AG20443 (cell line): ENCODE data around the gene LTBR.
"Not testable (repeated sequence)": the region's sequence is repeated elsewhere in the genome, so short reads cannot be mapped to it uniquely, and the experiment has no call there.

ENCODE experiments used
- DNase-seq: peaks from one replicate; pipeline ENCODE4 v3.0.0; 2012; ENCODE audit warnings: low spot score, mixed read lengths

Gene LTBR

DNA sequence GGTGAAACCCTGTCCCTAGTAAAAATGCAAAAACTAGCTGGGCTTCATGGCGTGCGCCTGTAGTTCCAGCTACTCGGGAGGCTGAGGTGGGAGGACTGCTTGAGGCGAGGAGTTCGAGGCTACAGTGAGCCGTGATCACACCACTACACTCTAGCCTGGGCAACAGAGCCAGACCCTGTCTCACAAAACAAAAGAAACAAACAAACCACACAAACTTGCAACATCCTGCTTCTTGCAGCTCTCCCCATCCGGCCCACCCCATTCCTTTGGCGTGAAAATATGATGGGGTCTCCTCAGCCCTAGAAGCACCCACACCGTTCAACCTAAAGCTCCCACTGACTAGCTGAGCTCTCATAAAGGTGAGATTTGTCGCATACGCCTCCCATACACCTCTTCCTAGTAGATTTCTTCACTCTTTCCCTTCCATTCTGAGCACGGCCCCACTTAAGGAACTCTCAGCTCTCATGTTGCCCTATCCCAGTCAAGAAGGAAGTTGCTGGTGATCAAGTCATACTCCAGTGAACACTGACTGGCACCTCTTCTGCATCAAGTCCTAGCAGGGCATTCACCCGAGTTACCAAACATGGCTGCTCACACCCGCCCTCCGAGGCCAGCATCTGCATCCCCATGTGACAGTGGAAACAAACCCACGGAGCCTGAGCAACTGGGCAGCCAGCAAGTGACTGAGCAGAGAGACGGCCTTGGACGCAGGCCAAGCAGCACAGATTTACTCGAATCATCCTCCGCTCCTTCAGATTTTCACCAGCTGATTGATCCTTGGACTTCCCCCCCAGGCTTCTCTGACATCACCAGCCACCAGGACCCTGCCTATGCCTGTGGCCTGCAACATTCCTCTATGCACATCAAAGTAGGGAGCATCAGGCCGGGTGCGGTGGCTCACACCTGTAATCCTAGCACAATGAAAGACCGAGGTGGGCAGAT, 41.9 kb downstream of the LTBR start:
- no peak for DNase-seq

- no peak for DNase-seq
Measured at GRCh38 chr12:6426882-6427671, 43.1 kb downstream of the LTBR start.

DNA sequence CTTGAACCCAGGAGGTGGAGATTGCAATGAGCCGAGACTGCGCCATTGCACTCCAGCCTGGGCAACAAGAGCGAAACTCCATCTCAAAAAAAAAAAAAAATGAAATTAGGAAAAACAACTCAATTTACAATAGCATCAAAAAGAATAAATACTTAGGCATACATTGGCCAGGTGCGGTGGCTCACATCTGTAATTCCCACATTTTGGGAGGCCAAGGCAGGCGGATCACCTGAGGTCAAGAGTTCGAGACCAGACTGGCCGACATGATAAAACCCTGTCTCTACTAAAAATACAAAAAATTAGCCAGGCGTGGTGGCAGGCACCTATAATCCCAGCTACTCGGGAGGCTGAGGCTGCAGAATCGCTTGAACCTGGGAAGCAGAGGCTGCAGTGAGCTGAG, 43.8 kb downstream of the LTBR start:
- not testable (repeated sequence) for DNase-seq

DNA sequence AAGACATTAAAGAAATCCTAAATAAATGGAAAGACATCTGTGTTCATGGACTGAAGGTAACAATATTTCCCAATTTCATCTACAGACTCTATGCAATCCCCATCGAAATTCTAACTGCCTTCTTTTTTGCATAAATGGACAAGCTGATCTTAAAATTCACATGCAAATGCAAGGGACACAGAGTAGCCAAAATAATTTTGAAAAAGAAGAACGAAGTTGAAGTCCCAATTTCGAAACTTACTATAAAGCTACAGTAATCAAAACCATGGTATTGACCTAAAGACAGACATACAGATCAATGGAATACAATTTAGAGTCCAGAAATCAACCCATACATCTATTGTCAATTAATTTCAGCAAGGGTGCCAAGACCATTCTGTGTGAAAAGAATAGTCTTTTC, 44.4 kb downstream of the LTBR start:
- no peak for DNase-seq

DNA sequence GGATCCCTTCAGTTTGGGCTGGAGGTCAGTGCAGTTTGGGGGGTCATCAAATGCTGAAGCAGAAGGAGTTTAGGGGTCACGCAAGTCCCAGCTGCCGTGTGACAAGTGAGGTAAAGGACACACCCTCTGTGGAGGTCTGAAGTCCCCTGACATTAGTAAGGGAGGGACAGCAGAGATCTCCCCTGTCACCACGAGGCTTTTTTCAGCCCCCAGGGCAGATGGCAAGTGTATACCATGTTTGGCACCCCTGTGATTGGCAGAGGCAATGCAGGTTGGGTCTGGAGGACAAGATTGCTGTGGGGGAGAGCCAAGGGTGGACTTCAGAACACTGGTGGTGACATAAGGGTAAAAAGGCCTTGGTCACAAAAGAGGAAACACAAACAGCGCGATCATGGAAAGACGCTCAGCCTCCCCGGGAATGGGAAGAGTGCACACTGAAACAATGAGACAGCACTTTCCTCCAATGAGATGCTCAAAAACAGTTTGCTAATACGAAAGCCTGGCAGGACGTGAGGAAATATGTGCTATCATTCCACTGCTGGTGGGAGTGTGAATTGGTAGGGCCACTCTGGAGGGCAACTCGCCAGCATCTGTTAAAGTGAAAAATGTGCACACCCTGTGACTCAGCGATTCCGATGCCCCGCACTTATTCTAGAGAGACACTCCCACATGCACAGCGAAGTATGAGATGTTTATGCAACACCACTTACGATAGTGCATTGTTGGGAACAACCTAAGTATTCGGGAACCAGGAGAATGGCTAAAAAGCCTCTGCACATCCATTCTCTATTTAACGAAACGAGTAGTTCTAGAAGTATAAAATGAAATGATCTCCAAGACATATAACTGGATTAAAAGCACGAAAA, 46.4 kb downstream of the LTBR start:
- DNase-seq = peak; percentile 95

GRCh38 chr12:6432991-6433390, 49.0 kb downstream of the LTBR start:
- DNase-seq = no peak

GRCh38 chr12:6434205-6435140, 50.5 kb downstream of the LTBR start:
- no peak for DNase-seq

- no peak for DNase-seq
Measured at GRCh38 chr12:6435961-6436715, 52.2 kb downstream of the LTBR start.

GRCh38 chr12:6437586-6437985, 53.6 kb downstream of the LTBR start:
- no peak for DNase-seq

DNA sequence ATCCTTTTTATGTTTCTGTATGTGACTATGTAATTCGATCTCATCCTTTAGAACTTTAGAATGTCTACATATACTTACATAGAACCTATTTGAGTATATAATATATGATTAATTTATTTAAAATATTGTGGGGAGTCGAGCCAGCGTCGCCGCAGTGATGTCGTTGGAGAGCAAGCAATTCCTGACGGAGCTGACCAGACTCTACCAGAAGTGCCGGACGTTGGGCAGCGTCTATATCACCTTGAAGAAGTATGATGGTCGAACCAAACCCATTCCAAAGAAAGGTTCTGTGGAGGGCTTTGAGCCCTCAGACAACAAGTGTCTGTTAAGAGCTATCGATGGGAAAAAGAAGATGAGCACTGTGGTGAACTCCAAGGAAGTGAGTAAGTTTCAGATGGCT, 54.4 kb downstream of the LTBR start:
- DNase-seq = no peak

DNA sequence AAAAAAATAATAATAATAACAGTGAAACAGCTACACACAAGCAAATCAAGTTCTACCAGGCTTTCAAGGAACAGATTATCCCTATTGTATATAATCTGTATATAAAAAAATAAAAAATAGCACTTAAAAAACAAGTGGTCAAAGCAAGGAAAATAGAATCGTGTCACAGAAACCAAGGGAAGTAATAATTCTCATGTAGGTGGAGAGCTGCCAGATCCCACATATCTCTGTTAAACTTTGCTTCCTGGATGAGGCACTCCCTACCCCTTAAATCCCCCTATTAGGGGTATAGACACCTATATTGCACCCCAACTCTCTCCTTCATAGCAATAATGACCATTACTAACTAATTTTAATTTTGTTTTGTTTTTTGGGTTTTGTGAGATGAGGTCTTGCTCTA, 56.4 kb downstream of the LTBR start:
- no peak for DNase-seq
